Progenitor cell of endocrine pancreas (in vitro differentiated cells): ENCODE measurements around the gene PNPLA5. TPM values are rescaled to one million over a fixed set of nuclear protein-coding genes. Genes with fewer than 3 reads are reported as not detected.

ENCODE experiments used
- DNase-seq: peaks from one replicate; pipeline ENCODE4 v3.0.0; 2021; ENCODE audit warnings: low spot score; ENCODE audit not compliant: unreplicated experiment
- H3K27ac Mint-ChIP-seq: 2 replicates; pipeline ENCODE4 v1.8.0; 2021; ENCODE audit warnings: mild to moderate bottlenecking, moderate library complexity, mixed read lengths
- H3K27me3 Mint-ChIP-seq: 2 replicates; pipeline ENCODE4 v1.8.0; 2021; ENCODE audit warnings: mixed read lengths
- H3K36me3 Mint-ChIP-seq: 2 replicates; pipeline ENCODE4 v1.8.0; 2022; ENCODE audit warnings: mixed read lengths; ENCODE audit not compliant: insufficient read depth
- H3K4me1 Mint-ChIP-seq: 2 replicates; pipeline ENCODE4 v1.8.0; 2021; ENCODE audit warnings: low read depth, mixed read lengths
- H3K4me3 Mint-ChIP-seq: 2 replicates; pipeline ENCODE4 v1.8.0; 2021; ENCODE audit warnings: low read depth, mild to moderate bottlenecking, moderate library complexity, mixed read lengths
- H3K9me3 Mint-ChIP-seq: 2 replicates; pipeline ENCODE4 v1.8.0; 2021; ENCODE audit warnings: low read depth, mixed read lengths
- CTCF ChIP-seq: fragments of 200-600 bp; sonication (generic); IDR thresholded peaks from one replicate; pipeline ENCODE4 v1.5.0; 2021; ENCODE audit warnings: antibody characterized with exemption, mild to moderate bottlenecking; ENCODE audit not compliant: unreplicated experiment
- total RNA-seq: library from RNA; stranded (reverse); gene quantifications from 2 replicates; pipeline ENCODE4 v1.2.1, GENCODE V29; 2021

PNPLA5 gene
- total RNA-seq, 1 donor from 2014 or later: not detected

DNA sequence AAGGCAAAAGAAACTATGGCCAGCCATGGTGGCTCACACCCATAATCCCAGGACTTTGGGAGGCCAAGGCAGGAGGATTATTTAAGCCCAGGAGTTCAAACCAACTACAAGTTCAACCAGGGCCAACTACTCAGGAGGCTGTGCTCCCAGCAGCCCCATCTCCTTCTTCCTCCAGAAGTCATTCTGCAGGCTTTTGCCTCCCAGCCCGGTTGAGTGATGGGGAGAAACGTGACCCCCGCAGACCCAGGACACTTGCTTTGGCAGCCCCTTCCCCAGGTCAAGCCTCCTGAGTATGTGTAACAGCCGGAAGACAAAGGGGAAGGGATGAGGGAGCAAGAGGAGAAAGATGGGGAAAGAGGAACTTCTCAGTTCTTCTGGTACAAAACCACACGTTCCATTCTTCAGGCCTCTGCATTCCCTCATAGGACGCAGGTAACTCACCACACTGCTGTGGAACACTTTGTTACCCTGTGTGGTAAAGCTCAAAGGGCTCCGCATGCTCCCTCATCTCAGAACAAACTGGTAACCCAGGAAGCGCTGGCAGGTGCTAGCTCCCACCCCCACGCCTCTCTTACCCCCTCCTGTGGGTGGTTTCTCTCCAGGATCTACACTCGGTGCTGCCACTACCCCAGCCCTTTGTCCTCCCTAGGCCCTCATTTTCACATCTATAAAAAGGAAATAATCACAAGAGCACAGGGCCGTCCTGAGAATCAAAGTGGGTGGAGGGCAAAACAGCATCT lies 33.5 kb downstream of the PNPLA5 start:
- peaks cover 2% of the 10 kb centered on the region for H3K36me3 Mint-ChIP-seq
- TF ChIP-seq CTCF: no peak
- no peak overlapping the region for H3K4me3 Mint-ChIP-seq
- H3K27ac Mint-ChIP-seq: no peak overlapping the region
- H3K9me3 Mint-ChIP-seq: peaks cover 8% of the 10 kb centered on the region
- DNase-seq: no peak
- peaks cover 14% of the 10 kb centered on the region for H3K27me3 Mint-ChIP-seq
- no peaks in the 10 kb centered on the region for H3K4me1 Mint-ChIP-seq

DNA sequence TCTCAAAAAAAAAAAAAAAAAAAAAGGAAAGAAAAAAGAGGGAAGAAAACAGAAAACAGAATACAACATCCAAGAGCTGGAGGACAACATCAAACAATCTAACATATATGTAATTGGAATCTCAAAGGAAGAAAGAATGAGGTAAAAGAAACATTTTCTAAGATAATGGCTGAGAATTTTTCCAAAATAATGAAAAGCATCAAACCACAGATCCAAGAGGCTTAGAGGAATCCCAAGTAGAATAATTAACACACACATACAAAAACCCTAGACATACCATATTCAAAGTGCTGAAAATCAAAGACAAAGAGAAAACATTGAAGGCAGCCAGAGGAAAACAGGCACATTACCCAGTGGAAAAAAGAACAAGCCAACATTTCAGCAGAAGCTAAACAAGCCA lies 34.4 kb downstream of the PNPLA5 start:
- DNase-seq: no peak
- Mint-ChIP-seq H3K4me1 (no peaks in the 10 kb centered on the region), H3K27ac (no peak overlapping the region), H3K4me3 (no peak overlapping the region), H3K36me3 (peaks cover 2% of the 10 kb centered on the region), H3K27me3 (peaks cover 8% of the 10 kb centered on the region), H3K9me3 (peaks cover 8% of the 10 kb centered on the region)
- no peak for TF ChIP-seq CTCF

DNA sequence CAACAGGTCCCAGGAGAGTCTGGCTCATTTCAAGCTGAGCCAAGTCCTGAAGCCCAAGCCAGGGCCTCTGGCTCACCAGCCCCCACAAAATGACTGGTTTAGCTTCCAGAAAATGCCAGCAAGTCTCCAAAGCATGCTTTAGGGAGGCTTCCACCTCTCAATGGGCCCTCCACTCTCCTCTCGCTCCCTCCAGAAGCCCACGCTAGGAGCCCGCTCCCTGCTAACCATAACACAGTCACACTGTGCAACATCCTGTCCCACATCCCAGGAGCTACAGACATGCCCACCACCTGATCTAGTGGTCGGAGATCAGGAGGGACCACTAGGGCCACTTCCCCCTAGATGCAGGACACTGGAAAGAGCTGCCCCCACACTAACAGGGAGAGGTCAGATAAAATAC lies 36.4 kb downstream of the PNPLA5 start:
- Mint-ChIP-seq H3K27me3 (no peaks in the 10 kb centered on the region), H3K4me1 (no peaks in the 10 kb centered on the region), H3K27ac (peak overlapping the region; percentile 38), H3K9me3 (peaks cover 8% of the 10 kb centered on the region), H3K36me3 (peaks cover 2% of the 10 kb centered on the region), H3K4me3 (no peak overlapping the region)
- no peak for TF ChIP-seq CTCF
- no peak for DNase-seq

- peaks cover 2% of the 10 kb centered on the region for H3K36me3 Mint-ChIP-seq
- H3K4me3 Mint-ChIP-seq: no peak overlapping the region
- H3K27me3 Mint-ChIP-seq: peaks cover 2% of the 10 kb centered on the region
- no peaks in the 10 kb centered on the region for H3K4me1 Mint-ChIP-seq
- no peak for DNase-seq
- TF ChIP-seq CTCF: no peak
- peaks cover 8% of the 10 kb centered on the region for H3K9me3 Mint-ChIP-seq
- no peak overlapping the region for H3K27ac Mint-ChIP-seq
Measured at GRCh38 chr22:43854786-43855271, 37.0 kb downstream of the PNPLA5 start.

DNA sequence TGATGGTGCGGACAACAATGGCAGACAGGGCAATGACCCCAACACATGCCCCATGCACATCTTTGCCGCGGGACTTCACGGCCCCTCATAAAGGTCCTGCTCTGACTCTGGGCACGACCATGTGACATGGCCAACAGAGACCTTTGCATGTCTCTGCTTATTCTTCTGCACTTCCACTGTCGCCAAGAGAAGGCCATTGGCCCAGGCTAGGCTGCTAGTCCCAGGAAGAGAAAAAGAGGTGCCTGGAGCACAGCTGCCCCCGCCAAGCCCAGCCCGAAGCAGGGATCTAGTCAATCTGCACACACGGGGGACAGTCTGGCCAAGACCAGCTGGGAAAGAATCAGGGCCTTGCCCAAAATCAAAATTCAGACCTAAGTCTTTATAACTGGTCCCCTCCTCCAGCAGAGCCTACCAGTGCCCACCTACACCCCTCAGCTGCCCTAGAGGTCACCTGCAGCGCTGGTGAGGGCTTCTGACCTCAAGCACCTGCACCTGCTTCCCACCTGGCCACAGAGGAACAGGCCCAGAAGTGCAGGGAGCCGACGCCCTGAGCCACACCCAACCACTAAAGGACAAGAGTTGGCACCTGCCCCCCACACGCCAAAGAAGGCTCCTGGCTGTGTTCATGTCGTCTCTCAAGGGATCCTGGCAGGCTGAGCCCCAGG lies 37.6 kb downstream of the PNPLA5 start:
- H3K4me3 Mint-ChIP-seq: no peak overlapping the region
- H3K36me3 Mint-ChIP-seq: peaks cover 2% of the 10 kb centered on the region
- no peak for DNase-seq
- peaks cover 2% of the 10 kb centered on the region for H3K27me3 Mint-ChIP-seq
- H3K4me1 Mint-ChIP-seq: no peaks in the 10 kb centered on the region
- TF ChIP-seq CTCF: no peak
- no peak overlapping the region for H3K27ac Mint-ChIP-seq
- peaks cover 8% of the 10 kb centered on the region for H3K9me3 Mint-ChIP-seq
